DMS153 treated with DMSO at 0.1 percent for 48 hours (cell line): ENCODE measurements around the gene THOC7.

Experiments
- DNase-seq: peaks from one replicate; lab custom pipeline; 2025; ENCODE audit not compliant: unreplicated experiment; lab: John Stamatoyannopoulos, UW

The THOC7 gene

GRCh38 chr3:63878394-63879060 lies 14.9 kb upstream of the THOC7 start:
- DNase-seq, result no peak

GRCh38 chr3:63877737-63878393 lies 14.3 kb upstream of the THOC7 start:
- no peak for DNase-seq

GRCh38 chr3:63876260-63876659 lies 12.7 kb upstream of the THOC7 start:
- no peak for DNase-seq

DNA sequence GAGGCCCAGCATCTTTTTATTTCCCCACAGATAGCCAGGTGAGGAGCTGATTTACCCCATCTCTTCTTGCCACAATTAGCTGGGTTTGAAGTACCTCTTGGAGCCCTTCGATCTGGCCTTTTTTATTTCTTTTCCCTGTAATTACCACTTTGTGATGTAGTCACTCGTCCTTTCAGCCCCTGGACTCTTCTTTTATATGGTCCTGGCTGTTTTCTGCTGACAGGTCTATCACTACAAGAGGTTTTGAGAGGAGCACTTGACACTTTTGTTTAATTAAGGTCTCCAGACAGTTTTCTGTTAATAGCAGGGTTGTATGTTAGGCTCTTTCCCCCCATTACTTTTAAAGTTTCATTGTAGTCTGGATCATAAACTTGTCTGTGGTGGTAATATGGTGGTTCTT lies 11.9 kb upstream of the THOC7 start:
- DNase-seq, result peak; percentile 10

- DNase-seq, result no peak
Measured at GRCh38 chr3:63874769-63875168, 11.2 kb upstream of the THOC7 start.

DNA sequence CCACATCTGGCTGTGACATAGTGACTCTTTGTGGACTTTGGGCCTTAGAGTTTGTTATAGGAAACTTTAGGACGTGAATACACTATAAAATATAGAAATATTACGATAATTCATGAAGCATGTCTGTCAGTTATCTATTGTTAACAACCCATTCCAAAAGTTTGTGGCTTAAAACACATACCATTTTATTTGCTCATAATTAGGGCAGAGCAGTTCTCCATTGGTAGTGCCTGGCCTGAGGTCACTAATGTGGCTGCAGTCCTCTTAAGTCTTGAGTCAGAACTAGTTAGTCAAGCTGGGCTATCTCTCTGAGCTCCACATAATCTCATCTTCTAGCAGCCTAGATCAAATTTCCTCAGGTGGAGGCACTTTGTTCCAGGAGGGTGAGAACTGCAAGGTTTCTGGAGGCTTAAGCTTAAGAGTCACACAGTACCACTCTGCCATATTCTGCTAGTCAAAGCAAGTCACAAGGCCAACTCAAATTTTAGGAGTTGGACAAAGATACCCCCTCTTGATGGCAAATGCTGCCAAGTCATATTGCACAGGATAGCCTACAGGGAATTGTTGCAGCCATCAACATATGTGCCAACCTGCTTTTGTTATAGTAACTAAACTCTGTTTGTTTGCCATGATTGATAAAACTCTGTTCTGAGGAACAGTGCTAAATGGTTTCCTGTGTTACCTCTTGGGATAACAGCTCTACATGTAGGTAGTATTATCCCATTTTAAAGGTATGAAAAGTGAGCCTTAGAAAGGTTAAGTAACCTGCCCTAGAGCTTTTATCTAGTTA lies 8.7 kb upstream of the THOC7 start:
- DNase-seq, result no peak

GRCh38 chr3:63870615-63871005 lies 7.0 kb upstream of the THOC7 start:
- DNase-seq, result no peak

DNA sequence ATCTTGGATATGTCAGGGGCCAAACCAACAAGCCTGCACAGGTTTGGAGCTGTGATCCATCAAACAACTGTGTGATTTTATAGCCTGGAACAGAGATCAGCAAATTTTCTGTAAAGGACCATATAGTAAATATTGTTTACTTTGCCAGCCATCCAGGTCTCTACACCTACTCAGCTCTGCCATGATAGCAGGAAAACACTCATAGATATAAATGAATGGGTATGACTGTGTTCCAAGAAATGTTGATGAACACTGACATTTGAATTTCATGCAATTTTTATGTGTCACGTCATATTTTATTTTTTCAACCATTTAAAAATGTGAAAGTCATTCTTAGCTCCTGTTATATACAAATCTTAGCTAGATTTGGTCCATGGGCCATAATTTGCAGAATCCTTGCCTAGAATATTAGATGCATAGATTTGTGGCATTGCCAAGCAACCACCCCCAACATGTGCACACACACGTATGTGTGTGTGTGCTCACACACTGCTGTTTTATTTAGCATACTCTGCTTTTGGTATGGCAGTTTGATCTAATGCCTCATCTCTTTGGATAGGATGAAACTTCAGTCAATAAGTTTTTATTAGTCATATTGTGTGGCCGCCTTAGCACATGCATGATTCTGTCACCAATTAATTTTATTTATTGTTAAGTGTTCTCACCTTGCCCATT lies 6.5 kb upstream of the THOC7 start:
- no peak for DNase-seq

DNA sequence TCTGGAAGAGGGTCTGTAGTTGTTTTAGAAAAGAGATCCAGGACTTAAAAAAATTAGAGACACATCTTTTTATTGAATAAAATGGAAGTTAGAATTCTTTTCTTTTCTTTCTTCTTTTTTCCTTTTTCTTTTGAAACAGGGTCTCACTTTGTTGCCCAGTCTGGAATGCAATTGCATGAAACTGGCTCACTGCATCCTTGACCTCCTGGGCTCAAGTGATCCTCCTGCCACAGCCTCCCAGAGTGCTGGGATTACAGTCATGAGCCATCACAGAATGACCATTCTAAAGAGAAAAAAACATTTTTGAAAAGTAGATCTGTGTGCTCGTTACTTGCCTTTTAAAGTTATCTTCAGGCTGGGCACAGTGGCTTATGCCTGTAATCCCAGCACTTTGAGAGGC lies 3.6 kb upstream of the THOC7 start:
- no peak for DNase-seq

GRCh38 chr3:63864965-63865327 lies 1.3 kb upstream of the THOC7 start:
- DNase-seq, result no peak

GRCh38 chr3:63864008-63864964 lies 681 bp upstream of the THOC7 start:
- no peak for DNase-seq

DNA sequence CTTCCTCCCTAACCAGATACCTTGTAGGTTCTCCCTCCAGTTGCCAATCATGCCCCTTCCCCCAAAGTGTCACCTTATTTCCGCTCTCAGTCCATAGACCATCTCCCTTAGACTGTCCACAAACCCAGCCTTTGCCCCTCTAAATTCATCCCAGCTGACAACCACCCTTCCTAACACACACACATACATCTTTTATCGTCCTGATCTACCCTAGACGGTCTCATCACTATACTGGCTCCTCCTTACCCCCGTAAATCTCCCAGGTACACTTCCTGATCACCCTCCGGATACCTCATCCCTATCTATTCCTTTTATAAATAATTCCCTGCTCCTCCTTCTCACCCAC lies 828 bp downstream of the THOC7 start:
- no peak for DNase-seq

DNA sequence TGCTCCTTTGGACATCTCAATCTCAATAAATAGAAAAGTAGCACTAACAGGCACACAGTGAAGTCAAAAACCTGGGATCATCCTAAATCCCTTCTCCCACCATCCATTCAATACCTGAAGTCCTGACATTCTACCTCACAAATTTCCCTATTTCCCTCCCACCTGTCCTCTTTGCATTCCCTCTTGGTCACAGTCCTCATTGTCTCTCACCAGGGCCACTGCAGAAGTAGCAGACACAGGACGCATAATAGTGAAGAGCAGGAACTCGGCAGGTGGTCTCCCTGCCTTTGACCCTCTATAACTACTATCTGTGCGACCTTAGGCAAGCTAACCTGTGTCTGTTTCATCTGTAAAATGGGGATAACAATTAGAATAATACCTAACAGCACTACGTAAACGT lies 2.3 kb downstream of the THOC7 start:
- DNase-seq, result no peak

GRCh38 chr3:63860776-63861175 lies 2.8 kb downstream of the THOC7 start:
- no peak for DNase-seq

GRCh38 chr3:63857311-63857710 lies 6.3 kb downstream of the THOC7 start:
- DNase-seq, result no peak

DNA sequence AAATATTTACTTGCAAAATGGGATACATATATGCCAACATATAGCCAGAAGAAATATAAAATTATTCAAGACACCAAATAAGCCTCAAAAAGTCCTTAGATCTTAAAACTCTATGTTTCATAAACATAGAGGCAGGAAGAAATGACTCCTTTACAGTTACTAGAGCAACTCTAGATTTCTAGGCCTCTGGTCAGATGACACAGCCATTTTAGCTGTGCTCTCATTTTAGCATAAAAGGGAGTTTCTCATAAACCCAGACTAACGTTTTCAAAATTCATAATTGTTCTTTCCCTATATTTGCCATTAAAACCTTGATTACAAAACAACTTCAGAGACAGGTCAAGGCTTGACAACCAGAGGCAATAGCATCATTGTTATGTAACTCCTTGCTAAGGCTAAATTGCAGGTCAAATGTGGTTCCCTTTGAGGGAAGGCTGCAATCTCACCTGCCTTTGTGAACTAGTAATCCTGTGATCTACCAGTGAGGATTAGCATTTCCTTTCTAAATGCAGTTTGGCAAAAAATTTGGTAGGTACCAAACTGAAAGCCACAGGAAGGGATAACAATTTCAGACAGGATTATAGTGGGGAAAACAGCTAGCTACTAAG lies 8.2 kb downstream of the THOC7 start:
- no peak for DNase-seq

GRCh38 chr3:63853106-63853505 lies 10.5 kb downstream of the THOC7 start:
- DNase-seq, result no peak

DNA sequence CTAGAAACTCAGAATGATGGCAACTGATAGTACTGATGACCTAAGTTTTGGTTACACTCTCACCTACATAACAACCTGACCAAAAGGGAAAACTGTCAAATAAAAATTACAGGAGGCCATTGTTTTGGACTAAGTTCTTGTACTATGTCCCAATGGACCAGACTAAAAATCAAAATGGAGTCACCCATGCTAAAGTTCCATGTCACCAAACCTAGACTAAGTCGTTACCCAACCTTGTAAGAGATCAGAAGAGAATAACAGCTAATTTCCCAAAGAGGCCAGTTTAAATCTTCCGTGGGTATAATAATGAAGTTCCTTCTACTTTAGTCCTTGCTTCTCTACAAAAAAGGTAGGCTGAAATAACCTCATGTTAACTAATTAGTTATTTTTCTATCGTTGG lies 12.3 kb downstream of the THOC7 start:
- no peak for DNase-seq

DNA sequence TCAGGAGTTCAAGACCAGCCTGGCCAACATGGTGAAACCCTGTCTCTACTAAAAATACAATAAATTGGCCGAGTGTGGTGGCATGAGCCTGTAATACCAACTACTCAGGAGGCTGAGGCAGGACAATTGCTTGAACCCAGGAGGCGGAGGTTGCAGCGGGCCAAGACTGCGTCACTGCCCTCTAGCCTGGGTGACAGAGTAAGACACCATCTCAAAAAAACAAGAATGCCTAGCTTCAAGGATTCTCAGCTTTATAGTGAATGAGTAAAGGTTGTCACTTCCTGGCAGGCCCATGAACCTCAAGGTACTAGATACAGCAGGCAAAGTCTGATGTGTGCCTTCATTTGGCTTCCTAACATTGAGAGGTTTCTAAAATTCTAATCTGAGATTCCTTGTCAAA lies 14.4 kb downstream of the THOC7 start:
- DNase-seq, result no peak

GRCh38 chr3:63847718-63848450 lies 15.7 kb downstream of the THOC7 start:
- DNase-seq, result no peak
